Upper lobe of left lung (tissue), 6 donors: ENCODE measurements around the gene RIIAD1. TPM values are rescaled to one million over a fixed set of nuclear protein-coding genes. Genes with fewer than 3 reads are reported as not detected.

Experiments
- ATAC-seq, 2 donors: fragments of 200-7000 bp; cut with Tn5 transposase; one replicate each; pipeline ENCODE4 v1.9.1; 2022; ENCODE audit warnings: mild to moderate bottlenecking in 2 of 2, moderate library complexity in 2 of 2; ENCODE audit not compliant: low FRiP score in 2 of 2
- DNase-seq, 2 donors: peaks; one replicate each; pipeline ENCODE4 v3.0.0-alpha.2; 2019 to 2020
- H3K27ac ChIP-seq, 4 donors: fragments of 200-600 bp; sonication (generic); one replicate each; pipeline ENCODE4 v1.5.1; 2016 to 2019
- H3K27me3 ChIP-seq, 4 donors: fragments of 200-600 bp; sonication (generic); one replicate each; pipeline ENCODE4 v1.5.1; 2017 to 2019
- H3K36me3 ChIP-seq, 4 donors: fragments of 200-600 bp; sonication (generic); one replicate each; pipeline ENCODE4 v1.5.1; 2016 to 2019
- H3K4me1 ChIP-seq, 4 donors: fragments of 200-600 bp; sonication (generic); one replicate each; pipeline ENCODE4 v1.5.1; 2018 to 2019
- H3K4me3 ChIP-seq, 4 donors: fragments of 200-600 bp; sonication (generic); one replicate each; pipeline ENCODE4 v1.5.1; 2017 to 2019; ENCODE audit warnings: mild to moderate bottlenecking in 2 of 4, moderate library complexity in 1 of 4
- H3K9me3 ChIP-seq, 4 donors: fragments of 200-600 bp; sonication (generic); one replicate each; pipeline ENCODE4 v1.5.1; 2018 to 2019
- EP300 ChIP-seq, 4 donors: sonication (generic); formaldehyde crosslinking; IDR thresholded peaks; one replicate each; pipeline ENCODE4 v1.5.1; 2017; ENCODE audit warnings: antibody characterized with exemption in 4 of 4, control low read depth in 2 of 4
- POLR2A ChIP-seq, 4 donors: fragments of 450-650 bp; IDR thresholded peaks; one replicate each; pipeline ENCODE4 v1.5.1; 2016 to 2017; ENCODE audit warnings: antibody characterized with exemption in 4 of 4, mild to moderate bottlenecking in 2 of 4
- POLR2AphosphoS5 ChIP-seq, 2 donors: sonication (generic); formaldehyde crosslinking; IDR thresholded peaks; one replicate each; pipeline ENCODE4 v1.5.1; 2017; ENCODE audit warnings: antibody characterized with exemption in 2 of 2
- WGBS, 2 donors: methylation state at CpG; one replicate each; pipeline ENCODE4 v1.1.5; 2017 to 2018; 5-methylcytosine and 5-hydroxymethylcytosine counted together
- total RNA-seq, 6 donors: library from RNA; depleted of rRNA in 4 of 6; stranded (reverse); fragments of >200 nt in 4 of 6; gene quantifications; one replicate each; pipeline versions ENCODE4 v1.1.0 to v1.2.1, GENCODE V29; 2016 to 2021
- TF ChIP-seq, protein P1 (sequence below), 6 experiments: fragments of 450-650 bp in 4 of 6; fragments of 200-600 bp in 2 of 6; sonication (generic) in 2 of 6; IDR thresholded peaks; one replicate each; pipeline ENCODE4 v1.5.1; 2016 to 2019; ENCODE audit warnings: antibody characterized with exemption in 6 of 6
- donor health status: DM: no; HTN: no; CAD: no; lungs with moderate emphysema.
- donor health status: DM: no; HTN: yes; CAD: no; lungs with severe emphysema.

RIIAD1 gene
- total RNA-seq, 6 donors from 2014 or later: 2.5 to 20.7 (median 6.3) TPM; not detected in 2

DNA sequence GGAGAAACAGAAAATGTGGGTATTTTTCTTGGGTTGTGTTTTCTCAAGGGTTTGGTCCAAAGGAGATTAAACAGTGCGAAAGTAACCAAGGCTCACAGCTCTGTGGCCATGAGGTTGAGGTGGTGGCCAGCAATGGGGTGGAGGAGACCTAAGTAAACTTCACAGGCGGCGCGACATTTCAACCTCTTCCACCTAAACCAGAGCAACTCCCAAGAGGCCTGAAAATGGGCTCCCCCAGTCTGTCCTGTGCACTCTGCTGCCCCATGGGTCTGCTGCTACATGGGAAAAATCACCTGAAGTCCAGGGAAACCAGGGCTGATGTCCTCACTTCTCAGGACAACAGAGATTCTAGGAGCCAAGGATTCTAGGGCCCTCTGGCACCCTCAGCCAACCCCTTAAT lies 17.1 kb upstream of the RIIAD1 start:
- no peak overlapping the region for H3K27ac ChIP-seq
- WGBS, 2 donors: 73 to 75% methylated on average over 4 of the region's 4 CpGs
- ATAC-seq: no peak
- H3K36me3 ChIP-seq: peaks cover 5 to 25% (median 14%) of the 10 kb centered on the region in 4 donors
- DNase-seq: no peak
- no peaks in the 10 kb centered on the region for H3K9me3 ChIP-seq
- no peak overlapping the region for H3K4me3 ChIP-seq
- H3K4me1 ChIP-seq: peaks cover 0 to 5% (median 0%) of the 10 kb centered on the region in 4 donors
- TF ChIP-seq POLR2A (IDR thresholded peaks at IDR 0.05) (no peak), EP300 (IDR thresholded peaks at IDR 0.05) (no peak), POLR2AphosphoS5 (IDR thresholded peaks at IDR 0.05) (no peak)
- TF ChIP-seq, protein P1, sequence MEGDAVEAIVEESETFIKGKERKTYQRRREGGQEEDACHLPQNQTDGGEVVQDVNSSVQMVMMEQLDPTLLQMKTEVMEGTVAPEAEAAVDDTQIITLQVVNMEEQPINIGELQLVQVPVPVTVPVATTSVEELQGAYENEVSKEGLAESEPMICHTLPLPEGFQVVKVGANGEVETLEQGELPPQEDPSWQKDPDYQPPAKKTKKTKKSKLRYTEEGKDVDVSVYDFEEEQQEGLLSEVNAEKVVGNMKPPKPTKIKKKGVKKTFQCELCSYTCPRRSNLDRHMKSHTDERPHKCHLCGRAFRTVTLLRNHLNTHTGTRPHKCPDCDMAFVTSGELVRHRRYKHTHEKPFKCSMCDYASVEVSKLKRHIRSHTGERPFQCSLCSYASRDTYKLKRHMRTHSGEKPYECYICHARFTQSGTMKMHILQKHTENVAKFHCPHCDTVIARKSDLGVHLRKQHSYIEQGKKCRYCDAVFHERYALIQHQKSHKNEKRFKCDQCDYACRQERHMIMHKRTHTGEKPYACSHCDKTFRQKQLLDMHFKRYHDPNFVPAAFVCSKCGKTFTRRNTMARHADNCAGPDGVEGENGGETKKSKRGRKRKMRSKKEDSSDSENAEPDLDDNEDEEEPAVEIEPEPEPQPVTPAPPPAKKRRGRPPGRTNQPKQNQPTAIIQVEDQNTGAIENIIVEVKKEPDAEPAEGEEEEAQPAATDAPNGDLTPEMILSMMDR (IDR thresholded peaks at IDR 0.05): no peak
- H3K27me3 ChIP-seq: no peaks in the 10 kb centered on the region

- Histone ChIP-seq H3K27me3 (no peaks in the 10 kb centered on the region), H3K36me3 (peaks cover 0 to 16% (median 9%) of the 10 kb centered on the region in 4 donors), H3K4me1 (peaks cover 0 to 5% (median 0%) of the 10 kb centered on the region in 4 donors), H3K4me3 (no peak overlapping the region), H3K27ac (no peak overlapping the region), H3K9me3 (no peaks in the 10 kb centered on the region)
- DNase-seq (no peak), ATAC-seq (no peak)
- 84 to 90% methylated on average over 2 to 7 of the region's 7 CpGs for WGBS, 2 donors
- no peak for TF ChIP-seq POLR2AphosphoS5 (IDR thresholded peaks at IDR 0.05)
- TF ChIP-seq, protein P1 (IDR thresholded peaks at IDR 0.05): no peak
- no peak for TF ChIP-seq POLR2A (IDR thresholded peaks at IDR 0.05)
- no peak for TF ChIP-seq EP300 (IDR thresholded peaks at IDR 0.05)
Observed at GRCh38 chr1:151705146-151705545, 16.2 kb upstream of the RIIAD1 start.

- TF ChIP-seq POLR2AphosphoS5 (IDR thresholded peaks at IDR 0.05): no peak
- TF ChIP-seq, protein P1 (IDR thresholded peaks at IDR 0.05): no peak
- no peak for TF ChIP-seq EP300 (IDR thresholded peaks at IDR 0.05)
- TF ChIP-seq POLR2A (IDR thresholded peaks at IDR 0.05): no peak
- H3K27ac ChIP-seq: no peak overlapping the region
- WGBS, 2 donors: 55 to 76% methylated on average over 3 to 11 of the region's 11 CpGs
- DNase-seq: peak in 1 of 2 donors; percentile 71
- no peaks in the 10 kb centered on the region for H3K9me3 ChIP-seq
- H3K4me1 ChIP-seq: peaks cover 0 to 5% (median 0%) of the 10 kb centered on the region in 4 donors
- no peak for ATAC-seq
- no peak overlapping the region for H3K4me3 ChIP-seq
- no peaks in the 10 kb centered on the region for H3K27me3 ChIP-seq
- H3K36me3 ChIP-seq: peaks cover 0 to 12% (median 7%) of the 10 kb centered on the region in 4 donors
Observed at GRCh38 chr1:151705753-151706463, 15.4 kb upstream of the RIIAD1 start.

- H3K27ac ChIP-seq: no peak overlapping the region
- H3K27me3 ChIP-seq: no peaks in the 10 kb centered on the region
- no peaks in the 10 kb centered on the region for H3K9me3 ChIP-seq
- WGBS, 2 donors: 69 to 73% methylated on average over 15 to 20 of the region's 21 CpGs
- ATAC-seq (no peak), DNase-seq (peak in 1 of 2 donors; percentile 70)
- H3K4me1 ChIP-seq: peaks cover 0 to 5% (median 0%) of the 10 kb centered on the region in 4 donors
- TF ChIP-seq EP300 (IDR thresholded peaks at IDR 0.05): no peak
- H3K36me3 ChIP-seq: peaks cover 0 to 4% (median 1%) of the 10 kb centered on the region in 4 donors
- no peak overlapping the region for H3K4me3 ChIP-seq
Observed at GRCh38 chr1:151706464-151707415, 14.6 kb upstream of the RIIAD1 start.

DNA sequence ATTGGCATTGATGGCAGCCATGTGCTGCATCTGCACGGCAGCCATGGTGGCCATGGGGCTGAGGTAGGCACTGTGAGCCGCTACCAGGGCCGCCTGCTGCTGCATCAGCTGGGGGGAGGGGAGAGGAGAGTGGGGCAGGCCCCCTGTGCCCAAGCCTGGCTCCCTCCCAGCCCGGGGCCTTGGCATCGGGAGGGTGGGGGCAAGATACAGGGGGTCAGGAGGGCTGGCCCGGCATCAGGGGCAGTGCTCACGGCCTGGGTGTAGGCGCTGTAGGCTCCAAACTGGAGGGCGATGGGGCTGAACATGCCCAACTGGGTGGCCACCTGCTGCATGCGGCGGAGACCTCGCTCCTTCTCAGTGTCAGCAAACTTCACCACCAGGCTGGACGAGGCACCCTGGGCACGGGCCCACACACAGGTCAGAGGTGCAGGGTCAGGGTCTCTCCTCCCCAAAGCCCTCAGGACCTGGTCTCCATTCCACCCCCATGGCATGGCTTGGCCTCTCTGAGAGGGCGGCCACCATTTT lies 13.7 kb upstream of the RIIAD1 start:
- no peaks in the 10 kb centered on the region for H3K9me3 ChIP-seq
- H3K27ac ChIP-seq: no peak overlapping the region
- 88 to 90% methylated on average over 2 to 15 of the region's 15 CpGs for WGBS, 2 donors
- peaks cover 0 to 5% (median 0%) of the 10 kb centered on the region in 4 donors for H3K4me1 ChIP-seq
- H3K36me3 ChIP-seq: no peaks in the 10 kb centered on the region
- TF ChIP-seq POLR2AphosphoS5 (IDR thresholded peaks at IDR 0.05) (no peak), POLR2A (IDR thresholded peaks at IDR 0.05) (no peak), EP300 (IDR thresholded peaks at IDR 0.05) (no peak)
- TF ChIP-seq, protein P1 (IDR thresholded peaks at IDR 0.05): no peak
- no peak for ATAC-seq
- no peak overlapping the region for H3K4me3 ChIP-seq
- peak in 1 of 2 donors; percentile 65 for DNase-seq
- H3K27me3 ChIP-seq: no peaks in the 10 kb centered on the region
